ENCODE results near the gene DNASE1L2. TPM values are rescaled to one million over a fixed set of nuclear protein-coding genes. Genes with fewer than 3 reads are reported as not detected.

DNASE1L2 gene
- polyA plus RNA-seq, 4 donors: 0.55 to 3.8 (median 1.4) TPM

DNA sequence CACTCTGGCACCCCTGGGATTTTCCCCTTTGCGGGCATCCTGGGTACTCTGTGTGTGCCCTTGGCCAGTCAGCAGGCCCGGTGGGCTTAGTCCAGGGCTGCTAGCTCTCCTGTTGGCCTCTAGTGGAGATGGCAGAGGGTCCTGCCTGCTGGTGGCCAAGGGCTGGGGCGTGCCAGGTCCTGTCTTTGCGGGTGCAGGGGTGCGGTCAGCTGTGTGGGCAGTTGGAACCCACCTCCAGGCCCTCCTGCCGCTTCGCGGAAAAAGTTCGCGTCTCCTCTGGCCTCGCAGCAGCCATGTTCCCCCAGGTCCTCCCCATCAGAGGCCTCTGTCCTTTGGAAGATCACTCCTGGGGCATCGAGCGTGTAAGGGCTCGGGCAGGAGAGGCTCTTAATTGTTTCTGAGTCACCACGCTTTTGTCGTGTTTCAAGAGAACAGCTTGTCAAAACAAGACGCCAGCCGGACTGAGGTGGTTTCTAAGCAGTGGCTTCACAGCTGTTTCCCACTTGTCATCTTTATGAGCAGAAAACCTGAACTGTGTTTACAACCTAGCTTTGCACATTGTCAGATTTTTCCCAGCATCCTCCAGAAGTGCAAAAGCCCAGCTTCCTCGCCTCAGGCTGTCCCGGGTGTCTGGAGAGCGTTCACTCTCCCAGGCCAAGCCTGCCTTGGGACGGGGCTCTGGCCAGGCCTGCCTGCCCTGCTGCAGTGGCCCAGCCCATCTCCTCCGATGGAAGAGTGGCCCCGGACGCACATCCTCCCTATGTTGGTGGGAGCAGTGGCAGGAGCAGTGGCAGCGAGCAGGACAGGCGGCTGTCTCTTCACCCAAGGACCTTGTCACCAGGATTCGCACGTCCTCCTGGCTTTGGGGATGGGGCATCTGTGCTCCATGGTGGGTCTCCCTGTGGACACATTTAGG lies 5.0 kb upstream of the DNASE1L2 start:
- FAIRE-seq (no peak), DNase-seq (no peak)
- no peaks in the 10 kb centered on the region for H3K9me3 ChIP-seq (ENCODE audit: control insufficient read depth in 2 of 2, insufficient read depth in 1 of 2, low read depth in 1 of 2, low read length in 1 of 2)
- H3K27ac ChIP-seq (ENCODE audit: low read depth in 1 of 3, low read length in 2 of 3): no peak overlapping the region
- peaks cover 0 to 11% (median 2%) of the 10 kb centered on the region in 3 donors for H3K27me3 ChIP-seq (ENCODE audit: control insufficient read depth in 3 of 3, insufficient read depth in 3 of 3, low read length in 3 of 3)
- H3K36me3 ChIP-seq (ENCODE audit: control insufficient read depth in 3 of 3, insufficient read depth in 2 of 3, low read depth in 1 of 3, low read length in 3 of 3): peaks cover 14 to 94% (median 27%) of the 10 kb centered on the region in 3 donors
- H3K4me3 ChIP-seq (ENCODE audit: low read depth in 1 of 3, low read length in 3 of 3): no peak overlapping the region
- H3K4me1 ChIP-seq (ENCODE audit: control insufficient read depth in 3 of 3, insufficient read depth in 2 of 3, low read depth in 1 of 3, low read length in 2 of 3): peaks cover 0 to 4% (median 0%) of the 10 kb centered on the region in 3 donors
- WGBS, 3 donors: 87 to 90% (median 90%) methylated on average over 29 of the region's 29 CpGs

DNA sequence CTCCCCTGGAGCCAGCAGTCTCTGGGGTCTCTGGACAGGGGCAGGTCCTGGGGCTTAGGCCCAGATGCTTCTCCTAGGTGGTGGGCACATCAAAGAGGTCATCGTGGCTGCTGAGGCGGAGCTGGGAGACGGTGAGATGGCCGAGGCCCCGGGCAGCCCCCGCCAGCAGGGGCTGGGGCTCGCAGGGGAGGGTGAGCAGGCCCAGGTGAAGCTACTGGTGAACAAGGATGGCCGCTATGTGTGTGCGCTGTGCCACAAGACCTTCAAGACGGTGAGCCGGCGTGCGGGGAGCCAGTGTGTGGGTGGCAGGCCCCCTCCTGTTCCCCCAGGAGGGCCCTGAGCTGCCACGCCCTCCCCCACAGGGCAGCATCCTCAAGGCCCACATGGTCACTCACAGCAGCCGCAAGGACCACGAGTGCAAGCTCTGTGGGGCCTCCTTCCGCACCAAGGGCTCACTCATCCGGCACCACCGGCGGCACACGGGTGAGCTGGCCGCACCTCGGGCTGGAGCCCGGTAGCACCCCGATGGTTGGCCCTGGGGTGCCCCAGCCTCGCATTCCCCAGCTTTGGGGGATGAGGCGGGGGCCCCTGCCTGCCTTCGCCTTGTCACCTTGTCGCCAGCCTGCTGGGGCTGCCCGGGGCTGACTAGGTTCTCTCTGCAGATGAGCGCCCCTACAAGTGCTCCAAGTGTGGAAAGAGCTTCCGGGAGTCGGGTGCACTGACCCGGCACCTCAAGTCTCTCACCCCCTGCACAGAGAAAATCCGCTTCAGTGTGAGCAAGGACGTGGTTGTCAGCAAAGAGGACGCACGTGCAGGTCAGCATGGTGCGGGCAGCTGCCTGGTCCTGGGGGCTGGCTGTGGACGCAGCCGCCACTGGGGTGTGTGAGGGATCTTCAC lies 3.9 kb upstream of the DNASE1L2 start:
- Histone ChIP-seq H3K36me3 (ENCODE audit: control insufficient read depth in 3 of 3, insufficient read depth in 2 of 3, low read depth in 1 of 3, low read length in 3 of 3) (peaks cover 14 to 87% (median 27%) of the 10 kb centered on the region in 3 donors), H3K4me3 (ENCODE audit: low read depth in 1 of 3, low read length in 3 of 3) (no peak overlapping the region), H3K27me3 (ENCODE audit: control insufficient read depth in 3 of 3, insufficient read depth in 3 of 3, low read length in 3 of 3) (peaks cover 2 to 22% (median 6%) of the 10 kb centered on the region in 3 donors), H3K9me3 (ENCODE audit: control insufficient read depth in 2 of 2, insufficient read depth in 1 of 2, low read depth in 1 of 2, low read length in 1 of 2) (no peaks in the 10 kb centered on the region), H3K4me1 (ENCODE audit: control insufficient read depth in 3 of 3, insufficient read depth in 2 of 3, low read depth in 1 of 3, low read length in 2 of 3) (peaks cover 0 to 13% (median 0%) of the 10 kb centered on the region in 3 donors), H3K27ac (ENCODE audit: low read depth in 1 of 3, low read length in 2 of 3) (no peak overlapping the region)
- no peak for FAIRE-seq
- WGBS, 3 donors: 92 to 94% (median 92%) methylated on average over 41 of the region's 41 CpGs
- no peak for DNase-seq

DNA sequence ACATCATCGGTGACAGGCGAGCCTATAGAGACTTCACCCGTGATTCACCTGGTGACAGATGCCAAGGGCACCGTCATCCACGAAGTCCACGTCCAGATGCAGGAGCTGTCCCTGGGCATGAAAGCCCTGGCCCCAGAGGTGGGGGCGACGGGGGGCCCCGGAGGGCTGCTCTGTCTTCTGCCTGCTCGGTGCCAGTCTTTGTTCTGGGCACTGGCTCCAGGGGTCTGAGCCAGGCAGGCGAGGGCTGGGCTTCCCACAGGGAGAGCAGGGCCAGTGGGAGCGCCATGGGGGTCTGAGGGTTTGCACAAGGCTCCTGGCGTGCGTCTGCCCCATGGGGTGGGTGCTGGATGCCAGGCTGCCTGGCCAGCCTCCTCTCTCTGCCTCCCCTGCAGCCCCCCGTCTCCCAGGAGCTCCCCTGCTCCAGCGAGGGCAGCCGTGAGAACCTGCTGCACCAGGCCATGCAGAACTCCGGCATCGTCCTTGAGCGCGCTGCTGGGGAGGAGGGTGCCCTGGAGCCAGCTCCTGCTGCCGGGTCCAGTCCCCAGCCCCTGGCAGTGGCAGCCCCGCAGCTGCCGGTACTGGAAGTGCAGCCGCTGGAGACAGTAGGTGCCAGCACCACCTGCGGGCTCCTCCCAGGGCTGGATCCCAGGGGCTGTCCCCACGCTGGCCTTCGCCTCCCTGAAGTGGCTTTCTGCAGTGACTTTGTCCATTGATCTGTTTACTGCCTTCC lies 3.0 kb upstream of the DNASE1L2 start:
- H3K4me3 ChIP-seq (ENCODE audit: low read depth in 1 of 3, low read length in 3 of 3): no peak overlapping the region
- peaks cover 14 to 83% (median 27%) of the 10 kb centered on the region in 3 donors for H3K36me3 ChIP-seq (ENCODE audit: control insufficient read depth in 3 of 3, insufficient read depth in 2 of 3, low read depth in 1 of 3, low read length in 3 of 3)
- no peak overlapping the region for H3K27ac ChIP-seq (ENCODE audit: low read depth in 1 of 3, low read length in 2 of 3)
- H3K4me1 ChIP-seq (ENCODE audit: control insufficient read depth in 3 of 3, insufficient read depth in 2 of 3, low read depth in 1 of 3, low read length in 2 of 3): peaks cover 0 to 22% (median 0%) of the 10 kb centered on the region in 3 donors
- no peak for DNase-seq
- H3K9me3 ChIP-seq (ENCODE audit: control insufficient read depth in 2 of 2, insufficient read depth in 1 of 2, low read depth in 1 of 2, low read length in 1 of 2): no peaks in the 10 kb centered on the region
- WGBS, 3 donors: 87 to 95% (median 91%) methylated on average over 25 to 28 of the region's 28 CpGs
- peaks cover 2 to 30% (median 6%) of the 10 kb centered on the region in 3 donors for H3K27me3 ChIP-seq (ENCODE audit: control insufficient read depth in 3 of 3, insufficient read depth in 3 of 3, low read length in 3 of 3)
- no peak for FAIRE-seq

DNA sequence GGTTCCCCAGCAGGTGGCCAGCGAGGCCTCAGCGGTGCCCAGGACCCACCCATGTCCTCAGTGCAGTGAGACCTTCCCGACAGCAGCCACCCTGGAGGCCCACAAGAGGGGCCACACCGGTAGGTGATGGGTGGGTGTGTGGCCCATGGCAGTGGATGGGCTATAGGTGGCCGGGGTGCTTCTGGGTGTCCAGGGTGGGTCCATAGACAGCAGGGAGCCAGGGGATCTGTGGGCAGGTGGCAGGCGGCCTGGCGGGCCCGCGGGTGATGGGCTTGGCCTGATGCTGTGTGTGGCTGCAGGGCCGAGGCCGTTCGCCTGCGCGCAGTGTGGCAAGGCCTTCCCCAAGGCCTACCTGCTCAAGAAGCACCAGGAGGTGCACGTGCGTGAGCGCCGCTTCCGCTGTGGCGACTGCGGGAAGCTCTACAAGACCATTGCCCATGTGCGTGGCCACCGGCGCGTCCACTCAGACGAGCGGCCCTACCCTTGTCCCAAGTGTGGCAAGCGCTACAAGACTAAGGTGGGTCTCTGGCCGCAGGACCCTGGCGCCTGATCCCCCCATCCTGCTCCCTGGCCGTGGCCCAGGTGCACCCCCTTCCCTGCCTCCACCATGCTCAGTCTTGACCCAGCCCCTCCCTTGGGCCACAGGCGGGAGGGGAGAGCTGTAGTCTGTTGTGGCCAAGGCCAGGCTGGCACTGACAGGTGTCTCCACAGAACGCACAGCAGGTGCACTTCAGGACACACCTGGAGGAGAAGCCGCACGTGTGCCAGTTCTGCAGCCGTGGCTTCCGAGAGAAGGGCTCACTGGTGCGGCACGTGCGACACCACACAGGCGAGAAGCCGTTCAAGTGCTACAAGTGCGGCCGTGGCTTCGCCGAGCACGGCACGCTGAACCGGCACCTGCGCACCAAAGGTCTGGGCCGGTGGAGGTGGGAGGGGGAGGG lies 2.1 kb upstream of the DNASE1L2 start:
- 69 to 92% (median 78%) methylated on average over 43 to 51 of the region's 51 CpGs for WGBS, 3 donors
- peaks cover 14 to 82% (median 24%) of the 10 kb centered on the region in 3 donors for H3K36me3 ChIP-seq (ENCODE audit: control insufficient read depth in 3 of 3, insufficient read depth in 2 of 3, low read depth in 1 of 3, low read length in 3 of 3)
- H3K4me1 ChIP-seq (ENCODE audit: control insufficient read depth in 3 of 3, insufficient read depth in 2 of 3, low read depth in 1 of 3, low read length in 2 of 3): peaks cover 0 to 30% (median 0%) of the 10 kb centered on the region in 3 donors
- H3K9me3 ChIP-seq (ENCODE audit: control insufficient read depth in 2 of 2, insufficient read depth in 1 of 2, low read depth in 1 of 2, low read length in 1 of 2): no peaks in the 10 kb centered on the region
- no peak overlapping the region for H3K4me3 ChIP-seq (ENCODE audit: low read depth in 1 of 3, low read length in 3 of 3)
- no peak overlapping the region for H3K27ac ChIP-seq (ENCODE audit: low read depth in 1 of 3, low read length in 2 of 3)
- FAIRE-seq (no peak), DNase-seq (no peak)
- H3K27me3 ChIP-seq (ENCODE audit: control insufficient read depth in 3 of 3, insufficient read depth in 3 of 3, low read length in 3 of 3): peaks cover 2 to 30% (median 6%) of the 10 kb centered on the region in 3 donors

DNA sequence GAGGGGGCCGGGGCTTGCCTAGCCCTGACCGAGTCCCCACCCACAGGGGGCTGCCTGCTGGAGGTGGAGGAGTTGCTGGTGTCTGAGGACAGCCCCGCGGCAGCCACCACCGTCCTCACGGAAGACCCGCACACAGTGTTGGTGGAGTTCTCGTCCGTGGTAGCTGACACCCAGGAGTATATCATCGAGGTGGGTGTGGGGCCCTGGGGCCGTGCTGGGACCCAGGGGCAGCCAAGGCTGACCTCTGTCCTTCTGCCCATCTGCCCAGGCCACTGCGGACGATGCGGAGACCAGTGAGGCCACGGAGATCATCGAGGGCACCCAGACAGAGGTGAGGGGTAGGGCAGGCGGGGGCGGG lies 1.5 kb upstream of the DNASE1L2 start:
- H3K27ac ChIP-seq (ENCODE audit: low read depth in 1 of 3, low read length in 2 of 3): no peak overlapping the region
- peaks cover 8 to 82% (median 27%) of the 10 kb centered on the region in 3 donors for H3K36me3 ChIP-seq (ENCODE audit: control insufficient read depth in 3 of 3, insufficient read depth in 2 of 3, low read depth in 1 of 3, low read length in 3 of 3)
- peaks cover 0 to 30% (median 0%) of the 10 kb centered on the region in 3 donors for H3K4me1 ChIP-seq (ENCODE audit: control insufficient read depth in 3 of 3, insufficient read depth in 2 of 3, low read depth in 1 of 3, low read length in 2 of 3)
- FAIRE-seq (no peak), DNase-seq (no peak)
- WGBS, 3 donors: 87 to 94% (median 89%) methylated on average over 12 to 18 of the region's 18 CpGs
- H3K9me3 ChIP-seq (ENCODE audit: control insufficient read depth in 2 of 2, insufficient read depth in 1 of 2, low read depth in 1 of 2, low read length in 1 of 2): no peaks in the 10 kb centered on the region
- H3K4me3 ChIP-seq (ENCODE audit: low read depth in 1 of 3, low read length in 3 of 3): no peak overlapping the region
- peaks cover 2 to 30% (median 6%) of the 10 kb centered on the region in 3 donors for H3K27me3 ChIP-seq (ENCODE audit: control insufficient read depth in 3 of 3, insufficient read depth in 3 of 3, low read length in 3 of 3)

DNA sequence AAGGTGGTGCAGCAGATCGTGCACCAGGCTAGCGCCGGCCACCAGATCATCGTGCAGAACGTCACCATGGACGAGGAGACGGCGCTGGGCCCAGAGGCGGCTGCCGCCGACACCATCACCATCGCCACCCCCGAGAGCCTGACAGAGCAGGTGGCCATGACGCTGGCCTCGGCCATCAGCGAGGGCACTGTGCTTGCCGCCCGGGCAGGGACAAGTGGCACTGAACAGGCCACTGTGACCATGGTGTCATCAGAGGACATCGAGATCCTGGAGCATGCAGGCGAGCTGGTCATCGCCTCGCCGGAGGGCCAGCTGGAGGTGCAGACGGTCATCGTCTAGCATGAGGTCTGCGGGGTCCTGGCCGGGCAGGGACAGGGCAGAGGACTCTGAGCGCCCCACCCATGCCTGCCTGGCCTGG lies 1.0 kb upstream of the DNASE1L2 start:
- DNase-seq: no peak
- no peak for FAIRE-seq
- Histone ChIP-seq H3K4me3 (ENCODE audit: low read depth in 1 of 3, low read length in 3 of 3) (no peak overlapping the region), H3K9me3 (ENCODE audit: control insufficient read depth in 2 of 2, insufficient read depth in 1 of 2, low read depth in 1 of 2, low read length in 1 of 2) (no peaks in the 10 kb centered on the region), H3K4me1 (ENCODE audit: control insufficient read depth in 3 of 3, insufficient read depth in 2 of 3, low read depth in 1 of 3, low read length in 2 of 3) (peaks cover 0 to 30% (median 0%) of the 10 kb centered on the region in 3 donors), H3K27me3 (ENCODE audit: control insufficient read depth in 3 of 3, insufficient read depth in 3 of 3, low read length in 3 of 3) (peaks cover 2 to 30% (median 6%) of the 10 kb centered on the region in 3 donors), H3K27ac (ENCODE audit: low read depth in 1 of 3, low read length in 2 of 3) (no peak overlapping the region), H3K36me3 (ENCODE audit: control insufficient read depth in 3 of 3, insufficient read depth in 2 of 3, low read depth in 1 of 3, low read length in 3 of 3) (peaks cover 6 to 82% (median 27%) of the 10 kb centered on the region in 3 donors)
- 90 to 94% (median 92%) methylated on average over 25 to 28 of the region's 28 CpGs for WGBS, 3 donors

DNA sequence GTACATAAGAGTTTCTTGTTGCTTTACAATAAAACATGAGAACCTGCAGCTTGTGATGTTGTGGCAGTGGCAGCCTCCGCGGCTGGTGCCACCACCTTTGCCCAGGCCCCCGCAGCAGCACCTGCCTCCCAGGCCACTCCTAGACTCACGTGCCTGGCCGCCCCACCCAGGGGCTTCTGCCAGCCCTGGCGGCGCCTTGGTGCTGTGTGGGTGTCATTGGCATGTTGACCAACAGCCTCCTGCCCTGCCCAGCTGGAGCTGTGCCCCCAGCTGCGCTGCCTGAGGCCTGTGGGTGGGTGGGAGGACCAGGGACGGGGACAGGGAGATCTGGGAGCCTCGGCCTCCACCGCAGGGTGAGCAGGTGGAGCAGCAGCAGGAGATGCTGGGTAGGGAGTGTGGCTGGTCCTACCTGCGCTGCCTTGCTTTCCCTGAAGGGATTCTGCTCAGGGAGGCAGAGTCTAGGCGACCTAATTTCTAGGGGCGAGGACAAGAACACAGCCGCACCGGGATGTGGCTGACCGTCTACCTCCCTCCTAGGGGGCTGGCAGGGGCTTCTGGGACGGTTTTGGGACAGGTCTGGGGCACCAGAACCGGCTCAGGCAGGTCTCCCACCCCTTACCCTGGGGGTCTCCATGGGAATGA lies 428 bp upstream of the DNASE1L2 start:
- FAIRE-seq (no peak), DNase-seq (no peak)
- Histone ChIP-seq H3K4me3 (ENCODE audit: low read depth in 1 of 3, low read length in 3 of 3) (no peak overlapping the region), H3K9me3 (ENCODE audit: control insufficient read depth in 2 of 2, insufficient read depth in 1 of 2, low read depth in 1 of 2, low read length in 1 of 2) (no peaks in the 10 kb centered on the region), H3K36me3 (ENCODE audit: control insufficient read depth in 3 of 3, insufficient read depth in 2 of 3, low read depth in 1 of 3, low read length in 3 of 3) (peaks cover 6 to 82% (median 27%) of the 10 kb centered on the region in 3 donors), H3K4me1 (ENCODE audit: control insufficient read depth in 3 of 3, insufficient read depth in 2 of 3, low read depth in 1 of 3, low read length in 2 of 3) (peaks cover 0 to 30% (median 0%) of the 10 kb centered on the region in 3 donors), H3K27ac (ENCODE audit: low read depth in 1 of 3, low read length in 2 of 3) (no peak overlapping the region), H3K27me3 (ENCODE audit: control insufficient read depth in 3 of 3, insufficient read depth in 3 of 3, low read length in 3 of 3) (peaks cover 2 to 30% (median 6%) of the 10 kb centered on the region in 3 donors)
- WGBS, 3 donors: 20 to 62% (median 36%) methylated on average over 18 to 19 of the region's 19 CpGs
